NCI-H774 (cell line): Measurements from ENCODE around the gene SPRY2.

ENCODE experiments used
- DNase-seq: peaks from one replicate; lab custom pipeline; 2025; lab: John Stamatoyannopoulos, UW

SPRY2 gene

GRCh38 chr13:80313668-80314256 lies 27.2 kb downstream of the SPRY2 start:
- no peak for DNase-seq

- DNase-seq, result no peak
These were observed 28.0 kb downstream of the SPRY2 start for GRCh38 chr13:80312967-80313366.

- DNase-seq, result no peak
These were observed 28.8 kb downstream of the SPRY2 start for GRCh38 chr13:80312012-80312704.

- no peak for DNase-seq
These were observed 31.0 kb downstream of the SPRY2 start for GRCh38 chr13:80309926-80310325.

- DNase-seq, result no peak
These were observed 33.4 kb downstream of the SPRY2 start for GRCh38 chr13:80307401-80307987.

GRCh38 chr13:80306337-80306972 lies 34.5 kb downstream of the SPRY2 start:
- DNase-seq, result no peak

GRCh38 chr13:80305737-80306136 lies 35.2 kb downstream of the SPRY2 start:
- DNase-seq, result no peak

GRCh38 chr13:80303225-80303811 lies 37.6 kb downstream of the SPRY2 start:
- no peak for DNase-seq

- DNase-seq, result no peak
These were observed 41.9 kb downstream of the SPRY2 start for GRCh38 chr13:80299046-80299445.

- no peak for DNase-seq
These were observed 43.4 kb downstream of the SPRY2 start for GRCh38 chr13:80297503-80297902.

GRCh38 chr13:80297094-80297493 lies 43.8 kb downstream of the SPRY2 start:
- DNase-seq, result no peak

- DNase-seq, result no peak
These were observed 44.3 kb downstream of the SPRY2 start for GRCh38 chr13:80296638-80297037.

- DNase-seq, result no peak
These were observed 50.3 kb downstream of the SPRY2 start for GRCh38 chr13:80290591-80290990.
